Progenitor cell of endocrine pancreas (in vitro differentiated cells): ENCODE results near the gene TES. TPM values are rescaled to one million over a fixed set of nuclear protein-coding genes. Genes with fewer than 3 reads are reported as not detected.

Source experiments
- DNase-seq: peaks from one replicate; pipeline ENCODE4 v3.0.0; 2021; ENCODE audit warnings: low spot score; ENCODE audit not compliant: unreplicated experiment
- H3K27ac Mint-ChIP-seq: 2 replicates; pipeline ENCODE4 v1.8.0; 2021; ENCODE audit warnings: mild to moderate bottlenecking, moderate library complexity, mixed read lengths
- H3K27me3 Mint-ChIP-seq: 2 replicates; pipeline ENCODE4 v1.8.0; 2021; ENCODE audit warnings: mixed read lengths
- H3K36me3 Mint-ChIP-seq: 2 replicates; pipeline ENCODE4 v1.8.0; 2022; ENCODE audit warnings: mixed read lengths; ENCODE audit not compliant: insufficient read depth
- H3K4me1 Mint-ChIP-seq: 2 replicates; pipeline ENCODE4 v1.8.0; 2021; ENCODE audit warnings: low read depth, mixed read lengths
- H3K4me3 Mint-ChIP-seq: 2 replicates; pipeline ENCODE4 v1.8.0; 2021; ENCODE audit warnings: low read depth, mild to moderate bottlenecking, moderate library complexity, mixed read lengths
- H3K9me3 Mint-ChIP-seq: 2 replicates; pipeline ENCODE4 v1.8.0; 2021; ENCODE audit warnings: low read depth, mixed read lengths
- total RNA-seq: library from RNA; stranded (reverse); gene quantifications from 2 replicates; pipeline ENCODE4 v1.2.1, GENCODE V29; 2021
- TF ChIP-seq, protein P1 (sequence below): fragments of 200-600 bp; sonication (generic); IDR thresholded peaks from one replicate; pipeline ENCODE4 v1.5.0; 2021; ENCODE audit warnings: antibody characterized with exemption, mild to moderate bottlenecking; ENCODE audit not compliant: unreplicated experiment

The TES gene
- total RNA-seq, 1 donor from 2014 or later = 123 TPM

DNA sequence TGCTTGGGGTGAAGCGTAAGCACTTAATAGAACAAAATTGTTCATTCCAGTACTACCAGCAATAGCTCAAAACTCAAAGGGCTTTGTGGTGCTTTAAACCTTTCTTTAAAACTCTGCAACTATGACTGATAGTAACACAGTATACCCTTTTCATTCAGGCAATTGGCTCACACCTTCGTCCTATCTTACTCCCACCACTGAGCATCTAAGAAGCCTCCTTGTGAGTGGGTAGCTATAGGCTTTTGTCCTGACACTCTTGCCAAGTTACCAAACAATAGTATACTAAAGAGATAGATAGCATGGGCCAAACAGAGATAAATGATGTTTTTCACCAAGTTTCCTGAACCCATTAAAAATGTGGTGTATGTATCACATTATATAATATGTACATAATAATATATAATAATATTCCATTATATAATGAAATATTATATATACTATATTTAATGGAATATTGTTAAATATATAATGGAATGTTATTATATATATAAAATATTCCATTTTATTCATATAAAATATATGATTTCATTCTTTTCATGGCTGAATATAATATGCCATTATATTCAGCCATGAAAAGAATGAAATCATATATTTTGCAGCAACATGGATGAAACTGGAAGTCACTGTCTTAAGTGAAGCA is 96.2 kb downstream of the TES start:
- no peaks in the 10 kb centered on the region for H3K27me3 Mint-ChIP-seq
- no peaks in the 10 kb centered on the region for H3K9me3 Mint-ChIP-seq
- H3K27ac Mint-ChIP-seq = peak overlapping the region; percentile 71
- no peak overlapping the region for H3K4me3 Mint-ChIP-seq
- H3K4me1 Mint-ChIP-seq = peaks cover 9% of the 10 kb centered on the region
- TF ChIP-seq, protein P1, sequence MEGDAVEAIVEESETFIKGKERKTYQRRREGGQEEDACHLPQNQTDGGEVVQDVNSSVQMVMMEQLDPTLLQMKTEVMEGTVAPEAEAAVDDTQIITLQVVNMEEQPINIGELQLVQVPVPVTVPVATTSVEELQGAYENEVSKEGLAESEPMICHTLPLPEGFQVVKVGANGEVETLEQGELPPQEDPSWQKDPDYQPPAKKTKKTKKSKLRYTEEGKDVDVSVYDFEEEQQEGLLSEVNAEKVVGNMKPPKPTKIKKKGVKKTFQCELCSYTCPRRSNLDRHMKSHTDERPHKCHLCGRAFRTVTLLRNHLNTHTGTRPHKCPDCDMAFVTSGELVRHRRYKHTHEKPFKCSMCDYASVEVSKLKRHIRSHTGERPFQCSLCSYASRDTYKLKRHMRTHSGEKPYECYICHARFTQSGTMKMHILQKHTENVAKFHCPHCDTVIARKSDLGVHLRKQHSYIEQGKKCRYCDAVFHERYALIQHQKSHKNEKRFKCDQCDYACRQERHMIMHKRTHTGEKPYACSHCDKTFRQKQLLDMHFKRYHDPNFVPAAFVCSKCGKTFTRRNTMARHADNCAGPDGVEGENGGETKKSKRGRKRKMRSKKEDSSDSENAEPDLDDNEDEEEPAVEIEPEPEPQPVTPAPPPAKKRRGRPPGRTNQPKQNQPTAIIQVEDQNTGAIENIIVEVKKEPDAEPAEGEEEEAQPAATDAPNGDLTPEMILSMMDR = no peak
- DNase-seq = no peak
- H3K36me3 Mint-ChIP-seq = no peaks in the 10 kb centered on the region

DNA sequence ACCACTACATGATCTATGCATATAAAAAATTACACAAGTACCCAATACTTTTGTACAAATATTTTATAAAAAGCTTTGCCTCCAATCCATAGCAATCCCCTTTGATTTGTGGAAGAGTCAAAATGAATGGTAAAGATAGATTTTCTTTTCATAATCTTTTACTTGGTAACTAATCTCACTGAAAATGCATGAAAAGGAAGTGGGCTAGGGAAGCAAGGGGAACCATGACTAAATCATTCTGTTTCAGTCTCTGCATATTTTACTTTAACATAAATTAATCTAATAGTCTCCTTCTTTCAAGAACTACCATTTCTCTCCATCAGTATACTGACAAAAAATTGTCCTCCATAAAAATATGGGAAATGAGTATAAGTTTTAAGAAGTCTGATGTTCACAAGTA is 96.9 kb downstream of the TES start:
- no peak for DNase-seq
- Mint-ChIP-seq H3K27me3 (no peaks in the 10 kb centered on the region), H3K9me3 (no peaks in the 10 kb centered on the region), H3K4me3 (no peak overlapping the region), H3K27ac (no peak overlapping the region), H3K36me3 (no peaks in the 10 kb centered on the region), H3K4me1 (peaks cover 9% of the 10 kb centered on the region)
- TF ChIP-seq, protein P1 = no peak

Other genes starting within 250 kb of the TES start
- gene TFEC, start 179.8 kb upstream of the TES start, total RNA-seq = not detected in 2 replicates